H1 (cell line): ENCODE data around the gene ASXL2. TPM values are rescaled to one million over a fixed set of nuclear protein-coding genes. Genes with fewer than 3 reads are reported as not detected.

Experiments
- CTCF ChIA-PET: fragments of 300-600 bp; sonication (Branson Sonifier 250); formaldehyde crosslinking; loops from one replicate; lab custom pipeline; 2021; ENCODE audit not compliant: partially characterized antibody; lab: Charles Lee
- POLR2A ChIA-PET: fragments of 300-600 bp; sonication (Branson Sonifier 250); formaldehyde crosslinking; loops from one replicate; lab custom pipeline; 2021; ENCODE audit warnings: inconsistent platforms; ENCODE audit not compliant: partially characterized antibody; lab: Charles Lee
- DNase-seq, 2 experiments: peaks; one replicate each; pipeline versions ENCODE4 v3.0.0 to v3.0.0-alpha.2; 2010 to 2022; ENCODE audit warnings: low spot score in 2 of 2, low read depth in 1 of 2, mixed read lengths in 1 of 2
- FAIRE-seq: peaks from 2 replicates; lab custom pipeline; 2011; peaks lifted over from hg19 to GRCh38; lab: Jason Lieb, UNC
- H2AFZ ChIP-seq: 2 replicates; pipeline ENCODE4 v1.8.1; 2012; ENCODE audit warnings: low read length, inconsistent platforms
- H2AK5ac ChIP-seq: 2 replicates; pipeline ENCODE4 v1.6.1; 2013; ENCODE audit warnings: low read depth, low read length
- H2BK120ac ChIP-seq: replicated peaks from 2 replicates; pipeline ENCODE3; 2013; ENCODE audit warnings: low read depth, low read length, inconsistent platforms
- H2BK12ac ChIP-seq: 2 replicates; pipeline ENCODE4 v1.6.1; 2013; ENCODE audit warnings: low read depth, low read length
- H2BK15ac ChIP-seq: 2 replicates; pipeline ENCODE4 v1.6.1; 2013; ENCODE audit warnings: low read length
- H2BK20ac ChIP-seq: 2 replicates; pipeline ENCODE4 v1.6.1; 2013; ENCODE audit warnings: low read length
- H2BK5ac ChIP-seq: 2 replicates; pipeline ENCODE4 v1.6.1; 2013; ENCODE audit warnings: low read depth, low read length
- H3K14ac ChIP-seq: 2 replicates; pipeline ENCODE4 v1.6.1; 2013; ENCODE audit warnings: inconsistent platforms; ENCODE audit not compliant: insufficient read length
- H3K18ac ChIP-seq: 2 replicates; pipeline ENCODE4 v1.6.1; 2013; ENCODE audit warnings: low read length; ENCODE audit errors: extremely low read depth
- H3K23ac ChIP-seq: 2 replicates; pipeline ENCODE4 v1.6.1; 2013; ENCODE audit warnings: inconsistent platforms; ENCODE audit not compliant: insufficient read length
- H3K23me2 ChIP-seq: 2 replicates; pipeline ENCODE4 v1.6.1; 2013; ENCODE audit warnings: low read depth, low read length
- H3K27ac ChIP-seq: 2 replicates; pipeline ENCODE4 v1.6.1; 2011; ENCODE audit warnings: low read depth, low read length, inconsistent platforms
- H3K27me3 ChIP-seq, 4 experiments: replicated peaks in 1 of 4; 1 replicate in 1 of 4; 2 replicates in 3 of 4; pipeline versions ENCODE4 v1.6.1 to v1.8.1; 2011 to 2013; ENCODE audit warnings: low read length in 3 of 4, mild to moderate bottlenecking in 3 of 4, inconsistent platforms in 2 of 4, mixed read lengths in 2 of 4, moderate library complexity in 1 of 4; ENCODE audit not compliant: control insufficient read depth in 3 of 4, insufficient read depth in 3 of 4; ENCODE audit errors: extremely low read depth in 1 of 4
- H3K36me3 ChIP-seq, 4 experiments: 2 replicates each; pipeline versions ENCODE4 v1.6.1 to v1.8.1; 2011 to 2013; ENCODE audit warnings: mild to moderate bottlenecking in 4 of 4, low read length in 3 of 4, moderate library complexity in 2 of 4, control low read depth in 1 of 4, inconsistent platforms in 1 of 4; ENCODE audit not compliant: insufficient read depth in 4 of 4, control insufficient read depth in 2 of 4
- H3K4ac ChIP-seq: replicated peaks from 2 replicates; pipeline ENCODE3; 2013; ENCODE audit warnings: low read length, low read depth, mixed read lengths, inconsistent platforms; ENCODE audit not compliant: insufficient read length
- H3K4me1 ChIP-seq, 4 experiments: replicated peaks in 1 of 4; 1 replicate in 1 of 4; 2 replicates in 3 of 4; pipeline versions ENCODE4 v1.6.1 to v1.8.1; 2011 to 2013; ENCODE audit warnings: low read length in 3 of 4, inconsistent platforms in 2 of 4, mixed read lengths in 1 of 4; ENCODE audit not compliant: insufficient read depth in 4 of 4, control insufficient read depth in 3 of 4
- H3K4me2 ChIP-seq, 2 experiments: 2 replicates each; pipeline versions ENCODE4 v1.6.1 to v1.8.1; 2011 to 2013; ENCODE audit warnings: low read depth in 2 of 2, low read length in 2 of 2, control low read depth in 1 of 2, inconsistent platforms in 1 of 2, mild to moderate bottlenecking in 1 of 2; ENCODE audit not compliant: insufficient read depth in 1 of 2
- H3K4me3 ChIP-seq, 4 experiments: fragments of 200-600, 300-600 bp in 1 of 4; sonication (generic), shearing (Covaris generic), sonication (Bioruptor Twin) in 1 of 4; 2 replicates each; pipeline versions ENCODE4 v1.5.1 to v1.8.1; 2011 to 2016; ENCODE audit warnings: low read length in 4 of 4, low read depth in 3 of 4, control low read depth in 2 of 4, inconsistent platforms in 2 of 4, mild to moderate bottlenecking in 2 of 4, mixed read lengths in 1 of 4, moderate library complexity in 1 of 4; ENCODE audit not compliant: insufficient read depth in 2 of 4; ENCODE audit errors: extremely low read depth in 1 of 4
- H3K56ac ChIP-seq: replicated peaks from 2 replicates; pipeline ENCODE3; 2013; ENCODE audit warnings: low read depth, mild to moderate bottlenecking, mixed read lengths, low read length, inconsistent platforms; ENCODE audit not compliant: insufficient read length
- H3K79me1 ChIP-seq: 2 replicates; pipeline ENCODE4 v1.6.1; 2013; ENCODE audit warnings: low read depth, low read length, control low read depth
- H3K79me2 ChIP-seq, 2 experiments: 2 replicates each; pipeline versions ENCODE4 v1.6.1 to v1.8.1; 2012 to 2013; ENCODE audit warnings: low read length in 2 of 2, mild to moderate bottlenecking in 2 of 2, inconsistent platforms in 1 of 2; ENCODE audit not compliant: insufficient read depth in 2 of 2, control insufficient read depth in 1 of 2
- H3K9ac ChIP-seq, 4 experiments: replicated peaks in 1 of 4; 1 replicate in 1 of 4; 2 replicates in 3 of 4; pipeline versions ENCODE4 v1.6.1 to v1.8.1; 2011 to 2013; ENCODE audit warnings: low read depth in 3 of 4, low read length in 3 of 4, control low read depth in 2 of 4, mild to moderate bottlenecking in 2 of 4, moderate library complexity in 2 of 4, inconsistent platforms in 1 of 4; ENCODE audit errors: extremely low read depth in 1 of 4
- H3K9me3 ChIP-seq, 2 experiments: 2 replicates each; pipeline versions ENCODE4 v1.6.1 to v1.8.1; 2012 to 2013; ENCODE audit warnings: mild to moderate bottlenecking in 2 of 2, moderate library complexity in 2 of 2, control low read depth in 1 of 2, inconsistent platforms in 1 of 2, low read depth in 1 of 2, low read length in 1 of 2, mixed read lengths in 1 of 2; ENCODE audit not compliant: insufficient read depth in 2 of 2
- H4K20me1 ChIP-seq, 2 experiments: replicated peaks in 1 of 2; 2 replicates each; pipeline versions ENCODE3 to v1.8.1; 2011 to 2013; ENCODE audit warnings: inconsistent platforms in 2 of 2, low read length in 2 of 2, mild to moderate bottlenecking in 1 of 2; ENCODE audit not compliant: insufficient read depth in 2 of 2, control insufficient read depth in 1 of 2
- H4K5ac ChIP-seq: 2 replicates; pipeline ENCODE4 v1.6.1; 2013; ENCODE audit warnings: low read length, low read depth, mixed read lengths, inconsistent platforms; ENCODE audit not compliant: insufficient read length
- H4K8ac ChIP-seq: 2 replicates; pipeline ENCODE4 v1.8.0; 2013; ENCODE audit warnings: mild to moderate bottlenecking, moderate library complexity, low read length, inconsistent platforms; ENCODE audit not compliant: insufficient read depth; ENCODE audit errors: extremely low read depth
- H4K91ac ChIP-seq: replicated peaks from 2 replicates; pipeline ENCODE3; 2013; ENCODE audit warnings: low read length, mixed read lengths, inconsistent platforms; ENCODE audit not compliant: insufficient read length
- ASH2L ChIP-seq: fragments of 200-600, 300-600 bp; sonication (generic); IDR thresholded peaks from one replicate; pipeline ENCODE4 v1.7.1; 2017; ENCODE audit warnings: low read length
- CTCF ChIP-seq, 3 experiments: IDR thresholded peaks; 1 replicate in 2 of 3; 2 replicates in 1 of 3; pipeline versions ENCODE4 v1.5.1 to v1.6.1; 2011; ENCODE audit warnings: low read length in 3 of 3, mild to moderate bottlenecking in 3 of 3, inconsistent platforms in 2 of 3, low read depth in 1 of 3, moderate library complexity in 1 of 3; ENCODE audit not compliant: insufficient read depth in 1 of 3; ENCODE audit errors: control extremely low read depth in 1 of 3
- E2F6 ChIP-seq: IDR thresholded peaks from 2 replicates; pipeline ENCODE4 v1.6.1; 2012; ENCODE audit warnings: inconsistent platforms
- FOSL1 ChIP-seq: IDR thresholded peaks from 2 replicates; pipeline ENCODE4 v1.6.1; 2011; ENCODE audit warnings: mild to moderate bottlenecking, low read depth, low read length, moderate library complexity; ENCODE audit not compliant: insufficient read depth
- GABPA ChIP-seq: IDR thresholded peaks from 2 replicates; pipeline ENCODE4 v1.6.1; 2011; ENCODE audit warnings: mild to moderate bottlenecking, low read length, moderate library complexity, borderline replicate concordance; ENCODE audit not compliant: insufficient read depth
- KDM5A ChIP-seq: fragments of 200-600 bp; IDR thresholded peaks from 2 replicates; pipeline ENCODE4 v1.7.1; 2012; ENCODE audit warnings: mild to moderate bottlenecking, low read length, inconsistent platforms, mixed read lengths
- NANOG ChIP-seq: IDR thresholded peaks from 2 replicates; pipeline ENCODE4 v1.6.1; 2011; ENCODE audit warnings: low read length, low read depth, mild to moderate bottlenecking, inconsistent platforms; ENCODE audit not compliant: insufficient read depth, poor library complexity, severe bottlenecking
- SIX5 ChIP-seq: IDR thresholded peaks from 2 replicates; pipeline ENCODE4 v1.6.1; 2011; ENCODE audit warnings: mild to moderate bottlenecking, low read depth, low read length
- SP1 ChIP-seq: IDR thresholded peaks from 2 replicates; pipeline ENCODE4 v1.6.1; 2011; ENCODE audit warnings: low read depth, low read length
- WGBS, 2 experiments: shearing (Covaris generic) in 1 of 2; methylation state at CpG; one replicate each; pipeline versions ENCODE4 v1.1.6 to v1.1.7; 2013 to 2015; ENCODE audit warnings: low lambda C conversion rate in 2 of 2, mixed read lengths in 2 of 2, inconsistent platforms in 1 of 2, low coverage in 1 of 2, missing lambda C conversion rate in 1 of 2; ENCODE audit not compliant: insufficient replicate concordance in 2 of 2, insufficient coverage in 1 of 2, insufficient read length in 1 of 2; ENCODE audit errors: extremely low coverage in 1 of 2, missing lambda C conversion rate in 1 of 2; 5-methylcytosine and 5-hydroxymethylcytosine counted together
- polyA plus RNA-seq, 7 experiments: library from polyadenylated mRNA; depleted of rRNA in 3 of 7; stranded (reverse) in 5 of 7; unstranded in 2 of 7; fragments of >200 nt in 5 of 7; fragments of 200-250 nt in 2 of 7; gene quantifications; 1 replicate in 5 of 7; 2 replicates in 1 of 7; 4 replicates in 1 of 7; pipeline versions ENCODE4 v1.2.1 to v1.2.3, GENCODE V29; 2011 to 2013; ENCODE audit warnings: missing spikeins in 2 of 7, mixed read lengths in 2 of 7
- total RNA-seq: library from RNA; stranded (reverse); fragmentation: NEBNext Ultra II Directional; extraction: Animal tissue kit (Norgen Biotek cat#: 25700); gene quantifications from 2 replicates; pipeline ENCODE4 v1.2.1, GENCODE V29; 2021
- TF ChIP-seq, protein P1 (sequence below): IDR thresholded peaks from 2 replicates; pipeline ENCODE4 v1.6.1; 2012; ENCODE audit warnings: inconsistent platforms

Gene ASXL2
- total and polyA plus RNA-seq, 2 of the 8 experiments (the other 6 are each of a cell fraction or from before 2014, with no cell fraction given), result 7.2 to 41.3 TPM

GRCh38 chr2:25692143-25692542, 186.1 kb downstream of the ASXL2 start:
- CTCF ChIA-PET, result interaction anchor here (0.6 to 8.4 kb wide), 5 partner anchors 7 to 416 kb away, joined by 3 to 110 read pairs (median 4); no protein-coding TSS in a partner anchor
- POLR2A ChIA-PET, result interaction anchor here (1.9 kb wide), 1 partner anchor 20 kb away, joined by 8 read pairs; no protein-coding TSS in a partner anchor
- Histone ChIP-seq H3K27me3 (peaks cover 0 to 1% (median under 1%) of the 10 kb centered on the region in 4 experiments; a peak in 1 of 7 replicates), H4K20me1 (no peaks in the 10 kb centered on the region), H2AFZ (no peak overlapping the region), H3K14ac (no peak overlapping the region), H2BK120ac (no peak overlapping the region), H3K79me1 (no peaks in the 10 kb centered on the region), H3K4ac (no peak overlapping the region), H3K56ac (no peak overlapping the region), H3K4me2 (no peak overlapping the region), H3K36me3 (no peaks in the 10 kb centered on the region), H3K18ac (no peak overlapping the region), H3K4me3 (no peak overlapping the region), H3K23me2 (no peaks in the 10 kb centered on the region), H3K23ac (no peak overlapping the region), H2BK5ac (no peak overlapping the region), H3K27ac (no peak overlapping the region), H4K91ac (no peak overlapping the region), H4K8ac (no peak overlapping the region), H2AK5ac (no peak overlapping the region), H2BK12ac (no peak overlapping the region), H3K79me2 (no peaks in the 10 kb centered on the region), H3K9ac (no peak overlapping the region), H2BK15ac (no peak overlapping the region), H2BK20ac (no peak overlapping the region), H3K4me1 (no peaks in the 10 kb centered on the region; a peak in 2 of 7 replicates), H4K5ac (no peak overlapping the region), H3K9me3 (no peaks in the 10 kb centered on the region)
- no peak for TF ChIP-seq GABPA
- no peak for TF ChIP-seq KDM5A
- TF ChIP-seq E2F6, result no peak
- no peak for TF ChIP-seq CTCF (IDR thresholded peaks at IDR 0.05; ENCODE audit: control extremely low read depth in 1 of 3, insufficient read depth in 1 of 3, low read depth in 1 of 3, low read length in 3 of 3)
- TF ChIP-seq SP1, result no peak
- no peak for TF ChIP-seq NANOG
- TF ChIP-seq, protein P1, sequence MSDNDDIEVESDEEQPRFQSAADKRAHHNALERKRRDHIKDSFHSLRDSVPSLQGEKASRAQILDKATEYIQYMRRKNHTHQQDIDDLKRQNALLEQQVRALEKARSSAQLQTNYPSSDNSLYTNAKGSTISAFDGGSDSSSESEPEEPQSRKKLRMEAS, result no peak
- TF ChIP-seq SIX5, result no peak
- TF ChIP-seq ASH2L, result no peak
- no peak for TF ChIP-seq FOSL1
- 84% methylated on average over 4 of the region's 4 CpGs; no CpG with 5 or more reads in 1 of the 2 experiments for WGBS, 2 experiments
- FAIRE-seq (no peak), DNase-seq (no peak)
